Aorta (tissue), 5 donors: ENCODE data around the gene SPEN. TPM values are rescaled to one million over a fixed set of nuclear protein-coding genes. Genes with fewer than 3 reads are reported as not detected.
A peak's percentile ranks its signal among the peaks of the same experiment; 100 is the strongest.
"Not testable (repeated sequence)": the region's sequence is repeated elsewhere in the genome, so short reads cannot be mapped to it uniquely, and the experiment has no call there.

Experiments
- ATAC-seq: fragments of 200-7000 bp; cut with Tn5 transposase; one replicate; pipeline ENCODE4 v1.9.1; 2022; ENCODE audit warnings: moderate library complexity; ENCODE audit not compliant: low FRiP score
- DNase-seq, 2 donors: peaks; one replicate each; pipeline ENCODE4 v3.0.0-alpha.2; 2020
- H3K27ac ChIP-seq, 2 donors: one replicate each; pipeline ENCODE4 v1.5.1; 2013; ENCODE audit warnings: low read length in 2 of 2, mild to moderate bottlenecking in 2 of 2, moderate library complexity in 2 of 2, control low read depth in 1 of 2, inconsistent platforms in 1 of 2, low read depth in 1 of 2
- H3K27me3 ChIP-seq, 2 donors: one replicate each; pipeline ENCODE4 v1.6.1; 2013; ENCODE audit warnings: control low read depth in 1 of 2, low read length in 1 of 2, mild to moderate bottlenecking in 1 of 2, moderate library complexity in 1 of 2; ENCODE audit not compliant: insufficient read depth in 2 of 2, control insufficient read depth in 1 of 2
- H3K36me3 ChIP-seq, 2 donors: one replicate each; pipeline ENCODE4 v1.6.1; 2013; ENCODE audit warnings: control low read depth in 1 of 2, low read length in 1 of 2, mild to moderate bottlenecking in 1 of 2; ENCODE audit not compliant: insufficient read depth in 2 of 2, control insufficient read depth in 1 of 2
- H3K4me1 ChIP-seq, 2 donors: one replicate each; pipeline ENCODE4 v1.6.1; 2013; ENCODE audit warnings: low read length in 2 of 2, control low read depth in 1 of 2, mild to moderate bottlenecking in 1 of 2, moderate library complexity in 1 of 2; ENCODE audit not compliant: insufficient read depth in 2 of 2, control insufficient read depth in 1 of 2
- H3K4me3 ChIP-seq, 2 donors: one replicate each; pipeline ENCODE4 v1.5.1; 2013; ENCODE audit warnings: low read length in 2 of 2, control low read depth in 1 of 2, mild to moderate bottlenecking in 1 of 2
- H3K9me3 ChIP-seq: one replicate; pipeline ENCODE4 v1.6.1; 2013; ENCODE audit warnings: mild to moderate bottlenecking, low read length; ENCODE audit not compliant: control insufficient read depth
- WGBS, 2 donors: extraction: QIAGEN DNeasy Blood & Tissue Kit; methylation state at CpG; one replicate each; pipeline ENCODE4 v1.1.7; 2013; 5-methylcytosine and 5-hydroxymethylcytosine counted together
- intact Hi-C, 2 donors: fragments of 100-400 bp; cut with DNase I; formaldehyde crosslinking; loops; one replicate each; pipeline versions ENCODE4 v1.14.2 to v1.15.0; 2022
- polyA plus RNA-seq, 2 donors: library from polyadenylated mRNA; stranded (reverse); fragments of 200-250 nt; gene quantifications; one replicate each; pipeline ENCODE4 v1.2.3, GENCODE V29; 2013
- total RNA-seq, 2 donors: library from RNA; stranded (reverse); fragmentation: NEBNext Ultra II Directional; extraction: Animal tissue kit (Norgen Biotek cat#: 25700); gene quantifications; one replicate each; pipeline ENCODE4 v1.2.1, GENCODE V29; 2021
- donor health status: healthy with polysubstance abuse.
- donor health status: Bipolar disorder and iron deficiency.
- donor health status: DM: no; HTN: no; CAD: no.
- donor health status: DM: no; HTN: no; CAD: no.
- donor health status: DM: yes; HTN: yes; CAD: no.

Gene SPEN
- total and polyA plus RNA-seq, 4 donors: 19.8 to 102 (median 51.7) TPM

DNA sequence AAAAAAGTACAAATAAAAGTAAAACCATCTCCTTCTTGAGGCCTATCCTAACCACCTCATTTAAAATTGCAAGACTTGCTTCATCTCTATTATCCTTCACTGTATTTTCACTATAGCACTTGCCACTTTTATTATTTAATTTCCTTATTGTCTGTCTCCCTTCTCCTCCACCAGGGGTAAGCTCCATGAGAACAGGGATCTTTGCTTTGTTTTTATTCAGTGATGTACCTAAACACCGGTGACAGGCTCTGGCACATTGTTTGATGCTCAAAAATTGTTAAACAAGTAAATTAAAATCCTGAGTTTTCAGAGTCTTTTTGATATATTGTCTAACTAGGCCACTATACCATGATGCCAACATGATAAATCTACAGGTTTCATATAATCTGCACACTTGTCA is 17.2 kb upstream of the SPEN start:
- no peak overlapping the region for H3K27ac ChIP-seq
- H3K4me1 ChIP-seq: peaks cover 0 to 3% of the 10 kb centered on the region in 2 donors
- 71 to 77% methylated on average over 1 of the region's 1 CpG for WGBS, 2 donors
- no peaks in the 10 kb centered on the region for H3K9me3 ChIP-seq
- intact Hi-C loops: no loop called here
- ATAC-seq (no peak), DNase-seq (no peak)
- H3K36me3 ChIP-seq: no peaks in the 10 kb centered on the region
- no peaks in the 10 kb centered on the region for H3K27me3 ChIP-seq
- H3K4me3 ChIP-seq: no peak overlapping the region

DNA sequence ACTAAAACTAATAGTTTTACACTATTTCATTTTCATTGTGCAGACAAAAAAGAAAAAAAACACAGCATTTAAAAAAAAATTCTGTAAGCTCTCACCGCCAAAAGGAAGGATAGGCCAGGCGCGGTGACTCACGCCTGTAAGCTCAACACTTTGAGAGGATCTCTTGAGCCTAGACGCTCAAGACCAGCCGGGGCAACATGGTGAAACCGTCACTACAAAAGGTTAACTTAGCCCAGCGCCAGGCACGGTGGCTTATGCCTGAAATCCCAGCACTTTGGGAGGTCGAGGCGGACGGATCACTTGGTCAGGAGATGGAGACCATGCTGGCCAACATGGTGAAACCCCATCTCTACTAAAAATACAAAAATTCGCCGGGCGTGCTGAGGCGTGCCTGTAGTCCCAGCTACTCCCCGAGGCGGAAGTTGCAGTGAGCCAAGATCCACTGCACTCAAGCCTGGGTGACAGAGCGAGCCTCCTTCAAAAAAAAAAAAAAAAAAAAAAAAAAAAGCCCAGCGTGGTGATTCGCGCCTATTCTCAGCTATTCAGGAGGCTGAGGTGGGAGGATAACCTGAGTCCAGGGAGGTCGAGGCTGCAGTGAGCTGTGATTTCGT is 14.3 kb upstream of the SPEN start:
- intact Hi-C loops: no loop called here
- ATAC-seq: no peak
- 31 to 46% methylated on average over 24 of the region's 24 CpGs for WGBS, 2 donors

GRCh38 chr1:15833842-15834405 is 13.6 kb upstream of the SPEN start:
- DNase-seq (no peak), ATAC-seq (no peak)
- peaks cover 0 to 3% of the 10 kb centered on the region in 2 donors for H3K4me1 ChIP-seq
- H3K36me3 ChIP-seq: no peaks in the 10 kb centered on the region
- no peaks in the 10 kb centered on the region for H3K27me3 ChIP-seq
- peak overlapping the region in 1 of 2 donors; percentile 47 for H3K27ac ChIP-seq
- H3K4me3 ChIP-seq: peak overlapping the region; percentile 76 to 96
- H3K9me3 ChIP-seq: no peaks in the 10 kb centered on the region
- WGBS, 2 donors: 1% methylated on average over 10 of the region's 10 CpGs
- intact Hi-C loops: loop anchor here in 1 of 2 donors (2.0 kb wide), 2 partner anchors 15 to 35 kb away; no protein-coding TSS in a partner anchor

More for the DNA sequence above, 14.3 kb upstream of the SPEN start:
- Histone ChIP-seq H3K4me1 (peaks cover 0 to 3% of the 10 kb centered on the region in 2 donors), H3K36me3 (no peaks in the 10 kb centered on the region), H3K9me3 (no peaks in the 10 kb centered on the region), H3K27me3 (no peaks in the 10 kb centered on the region), H3K27ac (peak overlapping the region in 1 of 2 donors; percentile 62), H3K4me3 (peak overlapping the region in 1 of 2 donors; percentile 96)
- peak; percentile 82 to 84 for DNase-seq

DNA sequence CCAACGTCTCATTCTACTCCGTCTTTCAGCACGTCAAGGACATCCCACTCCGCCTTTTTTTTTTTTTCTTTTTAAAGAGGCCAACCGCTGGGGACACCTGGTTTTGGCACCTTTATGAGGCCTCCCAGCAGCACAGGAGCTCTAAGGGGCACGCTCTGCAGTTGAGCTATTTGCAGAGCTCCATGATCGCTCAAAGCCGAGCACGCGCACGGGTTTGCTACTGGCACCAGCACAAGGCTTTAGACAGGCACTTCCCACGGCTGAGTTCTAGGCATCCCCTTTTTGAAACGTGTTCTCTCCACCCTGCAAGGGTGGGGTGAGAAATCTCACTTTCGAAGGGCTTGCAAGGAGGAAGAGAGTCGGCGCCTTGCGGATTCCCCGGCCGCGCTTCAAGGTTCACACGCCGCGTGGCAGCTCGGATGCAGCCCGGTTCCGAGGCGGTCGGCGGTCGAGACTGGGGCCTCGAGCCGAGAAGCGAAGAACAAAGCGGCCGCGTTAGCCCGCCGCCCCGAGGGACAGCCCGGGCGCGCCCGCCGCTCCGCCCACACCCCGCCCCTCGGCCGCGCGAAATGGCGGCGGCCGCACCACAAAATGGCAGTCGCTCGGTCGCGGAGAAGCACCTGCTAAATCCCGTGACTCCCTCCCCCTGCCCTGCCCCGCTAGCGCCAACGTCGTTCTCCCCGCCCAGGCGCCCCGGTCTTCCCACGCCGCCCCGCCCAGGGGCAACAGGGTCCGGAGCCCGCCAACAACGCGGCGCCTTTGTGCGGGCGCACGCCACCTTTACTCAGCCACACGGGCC is 12.9 kb upstream of the SPEN start:
- DNase-seq (peak; percentile 91 to 95), ATAC-seq (peak; percentile 88)
- peak overlapping the region; percentile 93 to 98 for H3K27ac ChIP-seq
- H3K4me1 ChIP-seq: peaks cover 0 to 3% of the 10 kb centered on the region in 2 donors
- no peaks in the 10 kb centered on the region for H3K36me3 ChIP-seq
- no peaks in the 10 kb centered on the region for H3K9me3 ChIP-seq
- 0 to 1% methylated on average over 70 to 77 of the region's 77 CpGs for WGBS, 2 donors
- intact Hi-C loops: loop anchor here in 1 of 2 donors (1.0 to 2.0 kb wide), 3 partner anchors 14 to 115 kb away; no protein-coding TSS in a partner anchor
- H3K27me3 ChIP-seq: no peaks in the 10 kb centered on the region
- H3K4me3 ChIP-seq: peak overlapping the region; percentile 76 to 96

GRCh38 chr1:15835205-15835740 is 12.2 kb upstream of the SPEN start:
- Histone ChIP-seq H3K9me3 (no peaks in the 10 kb centered on the region), H3K27me3 (no peaks in the 10 kb centered on the region), H3K36me3 (no peaks in the 10 kb centered on the region), H3K27ac (peak overlapping the region; percentile 93 to 98), H3K4me1 (peaks cover 0 to 2% of the 10 kb centered on the region in 2 donors), H3K4me3 (peak overlapping the region; percentile 76 to 85)
- intact Hi-C loops: loop anchor here in 1 of 2 donors (1.0 to 2.0 kb wide), 3 partner anchors 14 to 114 kb away; no protein-coding TSS in a partner anchor
- peak; percentile 51 for ATAC-seq
- WGBS, 2 donors: 0 to 1% methylated on average over 37 of the region's 37 CpGs
- no peak for DNase-seq

DNA sequence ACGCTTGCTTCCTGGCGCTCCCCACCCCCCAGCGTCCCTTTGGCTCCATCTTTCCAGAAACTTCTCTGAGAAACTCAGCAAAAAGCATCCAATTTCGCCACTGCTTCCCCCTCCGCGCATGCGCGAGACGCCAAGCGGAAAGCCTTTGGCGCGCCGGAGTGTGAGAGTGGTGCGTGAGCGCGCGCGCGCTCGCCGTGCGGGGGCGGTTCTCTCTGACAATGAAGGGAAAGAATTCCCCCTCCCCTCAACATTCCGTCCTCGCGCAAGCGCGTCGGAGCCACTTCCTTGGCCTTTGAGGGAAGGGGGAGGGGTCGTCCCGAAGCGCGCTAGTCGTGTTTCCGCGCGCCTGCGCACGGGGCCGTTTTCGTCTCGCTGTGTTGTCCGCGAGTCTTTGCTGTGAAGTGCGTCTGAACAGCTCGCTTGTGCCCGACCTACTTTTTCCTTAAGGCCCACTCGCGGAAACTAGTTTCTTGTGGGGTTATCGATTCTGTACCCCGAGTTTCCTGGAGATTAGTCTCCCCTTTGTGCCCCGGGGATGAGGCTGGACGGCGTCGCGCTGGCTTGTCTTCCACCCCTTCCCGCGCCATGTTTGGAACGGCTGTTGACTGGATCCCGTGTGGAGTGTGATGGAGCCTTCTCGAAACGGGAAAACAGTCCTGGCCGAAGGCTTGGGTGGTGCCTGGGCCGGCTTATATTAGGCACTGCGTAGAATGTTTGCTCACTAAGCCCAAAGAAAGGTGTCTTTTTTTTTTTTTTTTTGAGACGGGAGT is 11.6 kb upstream of the SPEN start:
- intact Hi-C loops: loop anchor here in 1 of 2 donors (1.0 to 2.0 kb wide), 3 partner anchors 13 to 113 kb away; no protein-coding TSS in a partner anchor
- peak; percentile 100 for DNase-seq
- ATAC-seq: peak; percentile 95
- H3K9me3 ChIP-seq: no peaks in the 10 kb centered on the region
- no peaks in the 10 kb centered on the region for H3K36me3 ChIP-seq
- WGBS, 2 donors: 1 to 2% methylated on average over 66 of the region's 66 CpGs
- no peaks in the 10 kb centered on the region for H3K4me1 ChIP-seq
- no peaks in the 10 kb centered on the region for H3K27me3 ChIP-seq
- peak overlapping the region; percentile 76 to 85 for H3K4me3 ChIP-seq
- H3K27ac ChIP-seq: peak overlapping the region; percentile 93 to 98

DNA sequence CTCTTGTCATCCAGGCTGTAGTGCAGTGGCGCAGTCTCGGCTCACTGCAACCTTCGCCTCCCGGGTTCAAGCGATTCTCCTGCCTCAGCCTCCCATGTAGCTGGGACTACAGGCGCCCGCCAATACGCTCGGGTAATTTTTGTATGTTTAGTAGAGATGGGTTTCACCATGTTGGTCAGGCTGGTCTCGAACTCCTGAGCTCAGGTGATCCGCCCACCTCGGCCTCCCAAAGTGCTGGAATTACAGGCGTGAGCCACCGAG is 11.1 kb upstream of the SPEN start:
- H3K4me1 ChIP-seq, DNase-seq, H3K27ac ChIP-seq, ATAC-seq, H3K9me3 ChIP-seq, H3K27me3 ChIP-seq, H3K36me3 ChIP-seq, intact Hi-C loops: not testable (repeated sequence)
- peak overlapping the region in 1 of 2 donors; percentile 32 for H3K4me3 ChIP-seq
- WGBS, 2 donors: 73 to 81% methylated on average over 14 of the region's 14 CpGs
